Stimulated activated naive CD4-positive, alpha-beta T cell (primary cell): ENCODE data around the gene LMBRD1.
"Not testable (repeated sequence)": the region's sequence is repeated elsewhere in the genome, so short reads cannot be mapped to it uniquely, and the experiment has no call there.

Source experiments
- DNase-seq, 6 experiments: peaks; one replicate each; lab custom pipeline; 2025; lab: John Stamatoyannopoulos, UW

LMBRD1 gene

GRCh38 chr6:69796642-69797390 is at the start of gene LMBRD1:
TSS of gene LMBRD1 (minus strand) at chr6:69797010. CDS start at chr6:69796881, 129 bp downstream.
- peak; percentile 97 to 99 (median 98) for DNase-seq

- DNase-seq: no peak
Measured at GRCh38 chr6:69846312-69846711, 49.5 kb upstream of the LMBRD1 start.

DNA sequence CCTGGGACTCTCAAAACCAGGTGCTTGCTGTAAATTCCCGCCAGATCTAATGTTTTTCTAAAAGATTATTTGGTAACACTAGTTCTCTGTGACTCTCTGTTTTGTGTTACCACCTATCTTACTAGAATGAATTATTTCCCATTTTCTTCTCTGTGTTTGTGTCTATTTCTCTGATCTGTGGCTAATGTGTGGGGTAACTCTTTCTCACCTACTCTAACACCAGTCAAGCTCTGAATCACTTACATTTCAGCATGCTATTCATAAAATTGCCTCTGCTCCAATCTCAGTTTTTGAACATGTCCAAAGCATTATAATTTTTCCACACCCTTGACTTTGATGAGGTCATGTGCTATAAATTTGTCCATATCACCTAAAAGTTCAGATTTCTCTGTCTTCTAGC is 46.4 kb upstream of the LMBRD1 start:
- DNase-seq: no peak

- DNase-seq: no peak
Measured at GRCh38 chr6:69841862-69842261, 45.1 kb upstream of the LMBRD1 start.

- DNase-seq: peak in 2 of 6 experiments; percentile 9 to 18
Measured at GRCh38 chr6:69835414-69836179, 38.8 kb upstream of the LMBRD1 start.

DNA sequence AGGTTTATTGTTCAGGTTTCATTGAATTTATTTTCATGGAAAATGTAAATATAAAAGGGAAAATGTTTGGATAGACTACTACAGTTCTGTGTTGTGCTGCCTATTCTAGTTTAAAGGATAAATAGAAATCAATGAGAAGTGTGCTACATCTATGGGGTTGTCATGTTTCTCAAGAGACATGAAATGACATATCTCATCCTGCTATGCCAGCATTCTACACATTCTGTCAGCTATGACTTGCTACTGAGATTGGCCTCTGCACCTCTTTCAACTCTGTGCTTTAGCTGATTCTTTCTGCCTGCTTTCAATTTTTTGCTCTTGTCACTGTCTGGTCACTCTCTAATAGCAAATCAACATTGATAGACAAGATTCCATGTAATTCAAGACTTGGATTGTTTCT is 35.7 kb upstream of the LMBRD1 start:
- no peak for DNase-seq

DNA sequence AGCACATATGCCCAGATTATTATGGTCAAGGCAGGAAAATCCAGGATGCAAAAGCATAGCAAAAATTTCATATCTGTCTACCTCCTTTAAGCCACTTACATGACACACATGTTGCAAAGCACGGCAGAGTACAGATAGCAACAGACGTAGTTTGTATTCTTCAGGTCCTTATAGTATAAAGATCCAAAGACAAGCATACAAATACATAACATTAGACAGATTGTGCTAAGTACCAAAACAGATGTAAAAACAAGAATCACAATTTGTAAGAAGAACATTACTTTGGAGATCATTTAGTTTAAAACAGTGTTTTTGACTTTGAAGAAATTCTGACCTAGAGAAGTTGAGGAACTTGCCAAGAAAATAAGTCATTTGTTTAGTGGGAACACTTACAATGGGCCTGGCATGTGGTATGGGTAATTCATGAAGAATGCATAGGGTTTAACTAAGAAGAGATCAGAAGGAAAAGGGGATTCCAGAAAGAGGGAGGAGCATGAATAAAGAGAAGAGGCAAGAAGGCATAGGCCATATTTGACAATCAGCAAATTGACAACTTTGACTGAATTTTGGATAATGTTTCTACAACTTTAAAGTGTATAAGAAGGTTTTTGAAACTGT is 30.6 kb upstream of the LMBRD1 start:
- DNase-seq: no peak

GRCh38 chr6:69825904-69826303 is 29.1 kb upstream of the LMBRD1 start:
- no peak for DNase-seq

DNA sequence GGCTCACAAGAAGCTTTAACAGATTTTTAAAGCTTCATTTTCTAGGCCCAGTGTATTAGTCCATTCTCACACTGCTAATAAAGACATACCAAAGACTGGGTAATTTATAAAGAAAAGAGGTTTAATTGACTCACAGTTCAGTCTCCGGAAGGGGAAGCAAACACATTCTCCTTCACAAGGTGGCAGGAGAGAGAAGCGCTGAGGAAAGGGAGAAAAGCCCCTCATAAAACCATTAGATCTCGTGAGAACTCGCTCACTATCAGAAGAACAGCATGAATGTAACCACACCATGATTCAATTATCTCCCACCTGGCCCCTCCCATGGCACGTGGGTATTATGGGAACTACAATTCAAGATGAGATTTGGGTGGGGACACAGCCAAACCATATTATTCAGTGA is 27.5 kb upstream of the LMBRD1 start:
- DNase-seq: not testable (repeated sequence)

GRCh38 chr6:69820438-69820837 is 23.6 kb upstream of the LMBRD1 start:
- DNase-seq: no peak

- DNase-seq: no peak
Measured at GRCh38 chr6:69820018-69820417, 23.2 kb upstream of the LMBRD1 start.

GRCh38 chr6:69819138-69819537 is 22.3 kb upstream of the LMBRD1 start:
- DNase-seq: no peak

GRCh38 chr6:69818223-69818930 is 21.6 kb upstream of the LMBRD1 start:
- no peak for DNase-seq

DNA sequence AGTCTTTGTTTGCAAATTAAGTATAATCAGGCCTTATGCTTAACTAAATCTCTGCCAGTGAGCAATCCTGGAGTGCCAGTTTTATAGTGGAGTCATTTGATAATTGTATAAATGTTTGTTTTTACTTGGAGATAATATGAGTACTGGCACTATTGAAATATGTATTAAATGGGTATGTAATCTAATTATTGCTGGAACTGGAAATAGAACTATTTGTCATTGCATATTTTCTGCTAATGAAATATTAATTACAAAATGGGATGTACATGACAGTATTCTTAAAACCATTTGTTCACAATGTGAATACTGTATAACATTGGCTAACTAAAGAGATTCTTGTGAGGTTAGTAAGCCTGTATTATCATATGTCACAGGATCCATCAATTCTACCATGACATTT is 20.5 kb upstream of the LMBRD1 start:
- DNase-seq: no peak

GRCh38 chr6:69816569-69816968 is 19.8 kb upstream of the LMBRD1 start:
- DNase-seq: peak in 2 of 6 experiments; percentile 4 to 37

GRCh38 chr6:69816026-69816425 is 19.2 kb upstream of the LMBRD1 start:
- peak in 2 of 6 experiments; percentile 11 to 34 for DNase-seq

GRCh38 chr6:69813508-69813907 is 16.7 kb upstream of the LMBRD1 start:
- DNase-seq: peak in 1 of 6 experiments; percentile 38

GRCh38 chr6:69812746-69813427 is 16.1 kb upstream of the LMBRD1 start:
- no peak for DNase-seq

GRCh38 chr6:69802995-69803394 is 6.2 kb upstream of the LMBRD1 start:
- DNase-seq: no peak

DNA sequence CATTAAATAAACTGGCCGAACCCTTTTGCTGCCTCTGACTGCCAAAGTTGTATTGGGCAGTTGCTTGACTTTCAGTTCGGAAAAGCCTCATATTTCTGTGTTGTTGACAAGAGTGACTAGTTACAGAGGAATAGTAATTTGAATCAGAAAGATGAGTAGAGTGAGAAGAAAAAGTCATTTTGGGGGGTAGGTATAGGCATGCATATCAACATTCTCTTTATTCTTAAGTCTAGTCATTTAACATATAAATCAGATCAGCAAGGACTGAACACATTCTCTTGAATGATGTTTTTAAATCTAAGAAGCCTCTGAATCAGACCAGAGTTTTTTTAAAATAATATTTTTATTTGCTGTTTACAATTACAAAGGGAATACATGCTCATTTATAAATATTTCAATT is 4.9 kb upstream of the LMBRD1 start:
- DNase-seq: no peak

DNA sequence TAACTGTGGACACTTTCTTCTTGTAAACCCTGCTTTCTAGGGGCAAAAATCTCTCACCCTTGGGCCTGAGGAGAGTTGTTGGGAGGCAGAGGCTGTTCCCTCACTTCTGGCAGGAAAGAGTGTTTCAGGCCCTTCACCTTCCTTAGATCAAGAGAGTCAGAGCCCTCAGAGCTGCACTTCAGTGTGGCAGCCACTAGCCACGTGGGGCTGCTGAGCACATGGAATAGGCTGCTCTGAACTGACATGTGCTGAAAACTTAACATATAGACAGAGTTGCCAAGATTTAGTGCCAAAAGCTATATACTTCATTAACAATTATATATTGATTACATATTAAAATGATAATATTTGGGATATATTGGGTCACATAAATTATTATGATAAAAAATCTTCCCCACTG is 4.4 kb upstream of the LMBRD1 start:
- DNase-seq: no peak

DNA sequence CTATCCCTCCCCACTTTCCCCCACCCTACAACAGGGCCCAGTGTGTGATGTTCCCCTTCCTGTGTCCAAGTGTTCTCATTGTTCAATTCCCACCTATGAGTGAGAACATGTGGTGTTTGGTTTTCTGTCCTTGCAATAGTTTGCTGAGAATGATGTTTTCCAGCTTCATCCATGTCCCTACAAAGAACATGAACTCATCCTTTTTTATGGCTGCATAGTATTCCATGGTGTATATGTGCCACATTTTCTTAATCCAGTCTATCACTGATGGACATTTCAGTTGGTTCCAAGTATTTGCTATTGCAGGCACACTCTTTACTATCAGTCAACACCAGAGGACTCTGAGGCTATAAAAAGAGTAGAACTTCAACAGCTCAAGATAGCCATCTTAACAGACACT is 2.0 kb upstream of the LMBRD1 start:
- not testable (repeated sequence) for DNase-seq
